Measurements from ENCODE around the gene UBTD1.

The UBTD1 gene

DNA sequence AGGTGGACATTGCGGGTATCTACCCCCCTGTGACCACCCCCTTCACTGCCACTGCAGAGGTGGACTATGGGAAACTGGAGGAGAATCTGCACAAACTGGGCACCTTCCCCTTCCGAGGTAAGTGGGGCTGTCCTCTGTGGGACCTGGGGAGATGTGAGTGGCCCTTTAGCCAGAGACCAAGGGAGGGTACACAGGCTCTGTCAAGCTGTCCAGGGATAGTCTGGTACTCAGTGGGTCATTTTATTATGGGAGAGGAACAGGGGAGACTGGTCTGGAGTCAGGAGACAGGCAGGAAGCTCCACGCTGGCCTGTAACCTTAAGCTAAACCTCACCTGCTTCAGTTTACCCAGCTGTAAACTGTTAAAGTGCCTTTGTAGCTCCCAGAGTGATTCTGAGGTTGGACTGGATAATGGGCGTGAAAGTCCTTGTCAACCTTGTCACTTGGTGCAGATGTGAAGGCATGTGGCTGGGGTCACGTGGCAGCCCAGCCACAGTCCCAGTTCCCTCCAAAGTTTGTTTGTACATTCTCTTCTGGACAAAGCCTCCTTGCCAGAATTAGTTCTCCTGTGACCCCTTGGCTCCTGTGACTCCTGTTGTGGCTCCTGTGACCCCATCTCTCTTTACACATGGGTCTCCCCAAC, 86.2 kb downstream of the UBTD1 start:
- DNase-seq (ENCODE audit: low spot score) = no peak

DNA sequence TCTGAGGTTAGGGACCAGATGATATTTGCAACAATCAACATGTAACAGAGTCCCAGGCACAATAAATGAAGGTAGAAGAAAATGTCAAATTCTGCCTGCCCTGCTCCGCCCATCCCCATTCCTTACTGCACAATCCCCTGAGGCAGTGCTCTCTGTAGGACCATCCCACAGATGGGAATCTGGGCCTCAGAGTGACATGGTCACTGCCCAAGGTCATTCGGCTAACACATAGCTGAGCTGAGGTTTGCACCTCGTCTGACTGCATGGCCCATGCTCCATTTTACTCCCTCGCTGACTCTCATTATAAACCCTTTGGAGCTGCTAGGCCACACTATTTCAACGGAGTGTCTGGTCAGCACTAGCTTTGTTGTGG, 86.7 kb downstream of the UBTD1 start:
- no peak for DNase-seq (ENCODE audit: low spot score)

DNA sequence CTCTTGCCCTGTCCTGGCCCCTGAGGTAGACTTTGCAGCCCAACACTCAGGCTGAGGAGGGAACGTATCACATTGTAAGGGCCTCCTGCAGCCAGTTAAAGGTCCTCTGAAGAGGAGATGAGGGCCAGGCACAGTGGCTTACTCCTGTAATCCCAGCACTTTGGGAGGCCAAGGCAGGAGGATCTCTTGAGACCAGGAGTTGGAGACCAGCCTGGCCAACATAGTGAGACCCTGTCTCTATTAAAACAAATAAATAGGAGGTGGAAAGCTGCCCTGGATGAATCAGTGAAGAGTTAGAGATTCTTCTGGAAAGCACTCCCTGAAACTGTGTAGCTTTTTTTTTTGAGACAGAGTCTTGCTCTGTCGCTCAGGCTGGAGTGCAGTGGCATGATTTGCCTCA, 88.5 kb downstream of the UBTD1 start:
- no peak for DNase-seq (ENCODE audit: low spot score)

DNA sequence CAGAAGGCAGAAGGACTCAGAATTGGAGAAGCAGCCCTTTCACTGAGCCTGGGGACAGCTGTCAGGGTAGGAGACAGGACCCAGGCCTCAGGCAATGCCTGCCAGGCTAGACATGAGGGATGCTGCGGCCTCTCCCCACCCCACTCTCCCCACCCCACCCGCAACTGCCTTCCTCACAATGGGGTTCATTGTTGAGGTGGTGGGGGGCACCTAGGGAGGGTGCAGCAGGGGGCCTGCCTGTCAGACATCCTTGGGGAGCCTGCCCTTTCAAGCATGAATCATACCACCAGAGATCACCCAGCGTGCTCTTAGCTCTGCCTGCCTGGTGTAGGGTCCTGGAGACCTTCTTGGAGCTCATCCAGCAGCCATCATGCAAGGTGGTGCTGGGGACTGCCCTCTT, 90.8 kb downstream of the UBTD1 start, which contains the start of gene C10orf62:
Gene C10orf62 (plus strand): TSS at position 243 of the 400 bp plus-strand sequence. CDS start 177 bp downstream, outside the sequence.
- no peak for DNase-seq (ENCODE audit: low spot score)

DNA sequence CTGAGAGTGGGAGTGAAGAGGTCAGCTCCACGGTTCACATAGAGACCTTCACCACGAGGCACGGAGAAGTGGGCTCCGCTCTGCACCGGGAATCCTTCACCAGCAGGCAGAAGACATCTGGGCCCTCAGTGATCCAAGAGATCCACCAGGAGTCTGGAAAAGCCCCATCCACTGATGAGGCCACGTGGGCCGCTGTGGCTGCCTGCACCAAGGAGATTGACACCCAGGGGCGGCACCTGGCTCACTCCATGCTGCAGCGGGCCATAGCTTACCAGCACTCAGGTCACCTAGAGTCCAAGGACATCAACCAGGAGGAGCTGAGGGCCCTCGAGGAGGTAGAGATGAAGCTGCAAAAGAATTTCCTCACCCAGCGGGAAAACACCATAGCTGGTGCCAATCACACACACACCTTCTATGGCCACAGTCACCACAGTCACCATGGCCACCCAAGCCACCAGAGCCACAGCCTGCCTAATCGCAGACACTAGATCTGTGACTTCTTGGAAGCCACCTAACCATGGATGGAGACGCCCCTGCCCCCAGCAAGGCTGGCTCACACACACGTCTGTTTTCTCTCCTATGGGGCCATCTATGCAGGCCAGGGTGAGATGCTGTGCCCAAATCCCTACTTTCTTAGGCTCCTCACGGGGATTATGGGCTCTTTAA, 91.5 kb downstream of the UBTD1 start:
- DNase-seq (ENCODE audit: low spot score) = no peak

DNA sequence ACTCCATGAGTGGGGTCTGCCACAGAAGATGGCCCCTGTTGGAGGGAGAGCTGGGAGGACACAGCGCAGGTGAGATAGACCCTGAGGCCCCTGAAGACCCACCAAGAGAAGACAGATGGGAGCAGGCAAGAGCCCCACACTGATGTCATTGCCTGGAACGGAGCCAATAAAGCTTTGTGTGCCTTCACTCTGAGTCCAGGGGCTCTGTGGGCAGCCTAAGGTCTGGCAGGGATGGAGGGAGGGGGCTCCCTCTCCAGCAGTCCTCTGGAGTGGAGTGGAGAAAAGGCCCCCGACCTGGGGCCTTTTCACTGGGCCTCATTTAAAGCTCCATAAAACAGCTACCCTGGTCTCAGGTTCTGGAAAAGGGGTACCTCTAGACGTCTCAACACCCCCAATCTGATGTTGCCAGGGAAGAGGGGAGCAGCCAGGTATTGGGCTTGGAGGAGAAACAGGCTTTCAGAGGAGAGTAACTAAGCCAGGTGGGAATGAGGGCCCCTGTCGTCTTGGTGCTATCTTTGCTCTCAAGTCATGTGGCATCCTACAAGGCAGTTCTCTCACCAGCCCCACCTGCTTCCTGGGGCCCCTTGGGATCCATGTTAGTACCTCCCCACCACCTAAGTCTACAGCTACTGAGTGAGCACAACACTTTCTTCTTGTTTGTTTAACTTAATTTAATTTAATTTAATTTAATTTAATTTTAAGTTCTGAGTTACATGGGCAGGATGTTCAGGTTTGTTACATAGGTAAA, 92.2 kb downstream of the UBTD1 start:
- DNase-seq (ENCODE audit: low spot score) = no peak

DNA sequence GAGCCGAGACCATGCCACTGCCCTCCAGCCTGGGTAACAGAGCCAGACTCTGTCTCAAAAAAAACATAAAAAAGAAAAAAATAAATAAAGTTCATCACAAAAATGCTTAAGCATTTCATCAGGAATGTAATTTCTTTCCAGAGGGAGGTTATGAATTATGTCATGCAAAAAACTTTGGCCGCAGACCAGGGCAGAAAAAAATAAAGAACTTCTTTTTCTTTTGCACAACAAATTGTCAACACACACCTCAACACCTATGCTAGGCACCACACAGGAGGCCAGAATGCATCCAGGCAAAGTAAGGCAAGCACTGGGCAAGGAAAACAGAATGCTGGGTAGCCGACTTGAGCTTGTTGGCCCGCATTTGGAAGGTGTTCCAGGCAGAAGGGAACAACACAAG, 94.7 kb downstream of the UBTD1 start:
- no peak for DNase-seq (ENCODE audit: low spot score)

DNA sequence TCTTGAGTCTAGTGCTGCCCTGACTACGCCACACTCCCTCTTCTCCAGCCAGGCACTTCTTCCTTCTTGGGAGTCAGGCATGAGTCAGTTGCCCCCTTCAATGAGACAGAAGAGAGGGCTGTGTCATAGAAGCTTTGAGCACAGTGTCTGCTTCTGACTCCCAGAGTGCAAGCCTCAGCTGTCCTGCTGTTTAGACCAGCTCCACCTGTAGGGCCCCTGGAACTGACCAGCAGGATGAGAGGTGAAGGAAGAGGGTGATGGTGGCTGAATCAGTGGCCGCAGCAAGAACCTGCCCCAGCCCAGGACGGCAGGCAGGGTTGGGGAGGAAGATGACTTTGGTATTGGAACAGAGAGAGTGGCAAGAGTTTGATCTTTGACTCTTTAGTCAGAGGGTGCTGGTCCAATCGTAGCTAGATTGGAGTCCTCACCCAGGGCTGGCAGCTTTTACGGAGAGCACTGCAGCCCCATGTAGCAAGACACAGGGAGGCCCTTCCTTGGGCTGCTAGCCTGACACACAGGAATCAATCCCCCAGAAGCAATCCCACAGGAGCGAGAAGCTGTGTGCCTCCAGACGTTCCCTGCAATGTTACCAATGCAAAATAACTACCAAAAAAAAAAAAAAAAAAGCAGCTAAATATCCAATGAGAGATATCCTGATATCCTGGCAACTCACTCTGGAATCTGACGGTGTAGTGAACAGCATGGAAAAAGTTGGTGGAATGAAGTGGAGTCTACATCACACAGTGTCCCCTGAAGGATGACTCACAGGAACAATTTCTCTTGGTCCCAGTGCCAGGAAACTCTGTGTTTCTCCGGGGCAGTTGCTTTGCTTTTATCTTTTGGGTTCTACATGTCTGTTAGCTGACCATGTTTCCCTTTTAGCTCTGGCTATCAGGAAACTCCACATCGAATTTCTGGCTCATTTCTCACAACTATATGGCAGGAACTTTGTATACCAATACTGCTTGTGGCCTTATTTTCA, 97.7 kb downstream of the UBTD1 start:
- no peak for DNase-seq (ENCODE audit: low spot score)

DNA sequence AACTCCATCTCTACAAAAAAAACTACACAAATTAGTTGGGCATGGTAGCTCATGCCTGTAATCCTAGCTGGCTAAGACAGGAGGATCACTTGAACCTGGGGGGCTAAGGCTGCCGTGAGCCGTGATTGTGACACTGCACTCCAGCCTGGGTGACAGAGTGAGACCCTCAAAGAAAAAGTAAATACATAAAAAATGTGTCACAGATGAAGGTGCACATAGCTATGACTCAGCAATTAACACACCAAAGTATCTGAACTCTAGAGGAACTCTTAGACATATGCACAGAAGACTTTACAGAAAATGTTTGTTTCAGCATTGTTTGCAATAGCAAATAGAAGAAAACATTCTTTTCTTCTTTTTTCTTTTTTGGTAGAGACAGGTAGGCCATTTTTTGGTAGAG, 99.1 kb downstream of the UBTD1 start:
- DNase-seq (ENCODE audit: low spot score) = no peak

DNA sequence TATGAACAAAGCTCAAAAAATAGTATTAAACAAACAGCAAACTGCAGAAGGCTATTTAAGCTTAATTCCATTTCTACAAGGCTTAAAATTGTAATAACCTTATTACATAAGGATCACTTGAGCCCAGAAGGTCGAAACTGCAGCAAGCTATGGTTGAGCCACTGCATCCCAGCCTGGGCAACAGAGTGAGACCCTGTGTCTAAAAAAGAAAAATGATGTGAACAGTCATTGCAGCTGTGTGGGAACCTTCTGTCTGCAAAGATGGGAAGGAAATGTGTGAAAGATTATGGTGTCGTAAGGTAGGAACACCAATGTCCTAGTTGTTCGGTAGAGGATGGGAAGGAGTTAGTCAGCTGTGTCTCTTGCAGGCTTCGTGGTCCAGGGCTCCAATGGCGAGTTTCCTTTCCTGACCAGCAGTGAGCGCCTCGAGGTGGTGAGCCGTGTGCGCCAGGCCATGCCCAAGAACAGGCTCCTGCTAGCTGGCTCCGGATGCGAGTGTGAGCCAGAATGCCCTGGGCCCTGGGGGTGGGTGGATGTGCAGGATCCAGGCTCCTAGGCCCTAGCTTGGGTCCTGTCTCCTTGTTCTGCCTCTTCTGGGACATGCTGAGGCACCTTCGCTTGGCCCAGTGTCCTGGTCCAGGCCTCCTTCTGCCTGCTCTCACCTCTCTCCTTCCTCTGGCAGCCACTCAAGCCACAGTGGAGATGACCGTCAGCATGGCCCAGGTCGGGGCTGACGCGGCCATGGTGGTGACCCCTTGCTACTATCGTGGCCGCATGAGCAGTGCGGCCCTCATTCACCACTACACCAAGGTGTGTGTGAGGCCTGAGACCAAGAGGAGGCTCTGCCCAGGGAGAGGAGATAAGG, 99.9 kb downstream of the UBTD1 start:
- no peak for DNase-seq (ENCODE audit: low spot score)

DNA sequence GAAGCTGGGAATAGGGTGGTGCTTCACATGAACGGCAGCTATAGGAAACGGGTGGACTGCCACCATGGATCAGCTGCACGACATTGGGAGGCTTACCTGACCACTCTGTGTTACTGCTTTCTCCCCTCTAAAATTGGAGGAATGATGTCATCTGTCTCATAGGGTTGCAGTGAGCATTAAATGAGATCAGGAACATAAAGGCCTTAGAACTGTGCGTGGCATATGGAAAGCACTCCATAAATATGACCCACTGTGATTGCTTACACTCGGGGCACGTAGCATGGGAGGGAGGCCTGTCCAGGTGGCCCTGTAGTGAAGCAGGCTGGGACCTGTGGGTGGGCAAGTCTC, 100.5 kb downstream of the UBTD1 start:
- DNase-seq (ENCODE audit: low spot score) = no peak

DNA sequence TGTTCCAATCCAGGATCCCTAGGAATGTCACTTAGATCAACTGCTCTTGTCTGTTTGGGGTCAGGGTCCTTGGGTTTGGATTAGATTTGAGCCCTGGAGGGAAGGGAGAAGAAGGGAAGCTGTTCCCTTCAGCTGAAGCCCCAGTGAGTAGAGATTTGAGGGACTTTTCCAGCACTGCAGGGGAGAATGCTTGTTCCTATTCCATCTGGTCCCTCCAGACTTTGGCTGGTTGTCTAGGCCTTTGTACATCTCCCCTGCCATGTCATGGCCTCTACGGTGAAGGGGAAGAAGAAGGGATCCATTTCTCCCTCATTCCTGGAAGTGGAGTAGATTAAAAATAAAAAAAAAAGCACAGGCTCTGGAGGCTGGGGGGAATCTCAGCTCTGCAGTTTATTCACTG, 101.9 kb downstream of the UBTD1 start:
- no peak for DNase-seq (ENCODE audit: low spot score)

DNA sequence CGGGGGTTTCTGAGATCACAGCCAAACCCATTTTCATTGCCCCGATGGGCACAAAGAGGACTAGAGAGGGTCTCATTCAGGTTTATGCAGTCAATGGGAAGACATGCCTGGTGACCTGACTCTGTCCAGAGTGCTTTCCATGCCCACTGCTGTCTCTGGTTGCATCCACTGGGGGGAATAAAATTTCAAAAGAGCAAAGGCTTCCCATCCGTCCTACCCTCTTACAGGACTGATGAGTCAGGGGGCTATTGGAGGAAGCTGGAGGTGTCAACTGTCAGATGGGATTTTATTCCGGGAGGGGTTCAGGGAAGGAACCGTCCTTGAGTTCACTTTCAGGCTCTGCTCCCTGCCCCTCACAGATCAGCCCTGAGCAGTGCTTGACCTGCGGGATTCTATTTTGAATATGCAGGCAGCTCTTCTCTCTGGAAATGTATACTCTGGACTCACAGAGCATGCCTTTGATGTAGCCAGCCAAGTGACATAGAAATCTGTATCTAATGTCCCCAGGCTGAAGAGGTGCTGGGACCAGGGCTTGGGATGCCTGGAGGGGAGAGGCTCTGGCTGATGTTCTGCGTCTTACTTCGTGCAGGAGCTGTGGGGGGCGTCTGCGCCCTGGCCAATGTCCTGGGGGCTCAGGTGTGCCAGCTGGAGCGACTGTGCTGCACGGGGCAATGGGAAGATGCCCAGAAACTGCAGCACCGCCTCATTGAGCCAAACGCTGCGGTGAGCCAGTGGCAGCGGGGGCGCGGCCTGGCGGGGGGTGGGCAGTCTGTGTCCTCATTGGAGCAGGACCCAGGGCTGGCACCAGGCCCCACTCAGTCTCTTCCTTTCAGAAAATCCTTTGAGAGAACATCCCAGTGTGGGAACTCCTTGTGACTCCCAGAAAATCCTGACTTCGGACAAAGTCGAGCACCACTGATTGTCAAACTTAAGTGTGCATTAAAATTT, 102.8 kb downstream of the UBTD1 start:
- no peak for DNase-seq (ENCODE audit: low spot score)

DNA sequence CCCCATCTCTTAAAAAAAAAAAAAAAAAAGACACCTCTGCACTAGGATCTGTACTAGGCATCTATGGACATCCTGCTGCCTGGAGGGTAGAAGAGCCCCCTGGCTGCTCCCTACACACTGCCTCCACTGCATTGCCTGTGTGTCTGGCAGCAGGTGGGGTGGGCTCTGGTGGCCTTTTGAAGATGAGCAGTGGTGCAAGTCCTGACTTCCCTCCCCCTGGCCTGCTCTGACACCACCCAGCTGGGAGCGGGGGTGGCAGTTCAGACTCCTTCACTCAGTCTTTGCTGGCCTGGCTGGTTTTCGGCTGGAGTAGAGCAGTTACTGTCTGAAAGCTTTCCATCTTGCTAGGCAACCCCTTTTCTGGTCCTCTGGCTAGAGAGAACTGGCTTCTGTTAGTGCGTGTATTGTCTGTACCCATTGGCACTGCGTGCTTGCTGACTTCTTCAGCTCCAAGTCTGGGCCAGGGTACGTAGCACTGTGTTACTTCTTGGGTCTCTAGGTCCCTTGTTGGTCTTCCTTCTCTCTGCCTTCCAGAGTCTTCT, 108.4 kb downstream of the UBTD1 start:
- DNase-seq (ENCODE audit: low spot score) = no peak

DNA sequence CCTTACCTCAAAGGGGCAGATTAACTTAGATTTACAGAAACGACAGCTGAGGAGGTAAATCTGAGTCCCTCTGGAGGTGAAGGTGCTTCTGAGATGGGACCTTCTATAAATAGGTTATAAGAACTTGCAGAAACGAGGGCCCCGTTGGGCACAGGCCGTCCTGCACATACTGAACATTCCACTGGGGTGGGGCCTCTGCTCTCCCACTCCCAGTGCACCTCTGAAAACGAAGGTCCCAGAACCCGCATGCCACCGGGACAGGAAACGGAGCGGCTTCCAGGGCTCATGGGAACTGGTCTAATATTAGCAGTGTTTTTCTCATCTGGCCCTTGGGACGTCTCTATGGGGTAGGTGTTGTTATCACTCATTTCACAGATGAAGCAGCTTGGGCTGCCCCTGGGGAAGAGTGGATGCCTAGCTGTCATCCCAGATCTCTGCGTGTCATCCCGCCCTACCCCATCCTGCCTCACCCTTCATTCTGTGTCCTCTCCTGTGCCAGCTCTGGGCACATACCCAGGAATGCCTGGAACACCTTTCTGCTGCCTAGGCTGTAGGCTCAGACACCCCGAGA, 110.4 kb downstream of the UBTD1 start:
- DNase-seq (ENCODE audit: low spot score) = no peak

DNA sequence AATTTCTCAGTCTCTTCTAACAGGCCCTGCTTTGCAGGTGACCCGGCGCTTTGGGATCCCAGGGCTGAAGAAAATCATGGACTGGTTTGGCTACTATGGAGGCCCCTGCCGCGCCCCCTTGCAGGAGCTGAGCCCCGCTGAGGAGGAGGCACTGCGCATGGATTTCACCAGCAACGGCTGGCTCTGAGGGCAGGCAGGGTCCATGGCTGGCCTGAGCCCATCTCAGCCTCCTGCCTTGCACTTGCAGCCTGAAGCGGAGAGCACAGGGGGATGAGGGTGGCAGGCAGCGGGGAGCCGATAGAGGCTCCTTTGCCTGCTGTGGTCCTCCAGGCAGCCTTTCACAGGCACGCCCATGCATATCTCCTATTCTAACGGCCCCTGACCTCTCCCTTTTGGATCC, 112.7 kb downstream of the UBTD1 start:
- DNase-seq (ENCODE audit: low spot score) = no peak

DNA sequence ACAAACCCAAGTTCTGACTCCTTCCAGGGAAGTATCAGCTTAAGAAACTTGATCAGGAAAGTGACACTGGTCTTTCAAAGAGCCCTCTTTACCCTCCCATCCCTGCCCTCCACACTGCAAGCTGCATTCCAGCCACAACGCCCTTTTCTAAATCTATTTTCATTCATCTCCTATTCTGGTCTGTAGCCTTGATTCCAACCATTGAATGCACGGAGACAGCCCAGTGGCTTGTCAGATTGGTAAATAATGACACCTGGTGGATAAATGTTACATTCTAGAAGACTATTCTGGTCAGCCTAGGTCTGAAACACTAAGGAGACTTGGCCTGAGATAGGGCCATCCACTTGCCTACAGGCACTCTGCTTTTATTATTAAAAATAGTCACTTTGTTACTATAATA, 113.7 kb downstream of the UBTD1 start:
- no peak for DNase-seq (ENCODE audit: low spot score)

DNA sequence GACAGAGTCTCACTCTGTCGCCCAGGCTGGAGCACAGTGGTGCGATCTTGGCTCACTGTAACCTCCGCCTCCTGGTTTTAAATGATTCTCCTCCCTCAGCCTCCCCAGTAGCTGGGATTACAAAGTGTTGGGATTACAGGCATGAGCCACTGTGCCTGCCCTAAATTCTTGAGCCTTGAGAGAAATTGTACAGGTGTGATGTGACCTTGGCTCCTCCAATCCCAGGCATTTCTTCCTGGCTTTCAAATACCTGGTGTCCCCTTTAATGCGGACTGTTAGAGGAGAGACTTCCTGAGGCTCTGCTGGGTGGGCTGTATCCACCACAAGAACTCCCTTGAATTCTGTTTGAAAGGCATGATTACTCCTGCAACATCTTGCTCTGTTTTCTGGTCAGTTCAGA, 119.6 kb downstream of the UBTD1 start:
- DNase-seq (ENCODE audit: low spot score) = no peak

DNA sequence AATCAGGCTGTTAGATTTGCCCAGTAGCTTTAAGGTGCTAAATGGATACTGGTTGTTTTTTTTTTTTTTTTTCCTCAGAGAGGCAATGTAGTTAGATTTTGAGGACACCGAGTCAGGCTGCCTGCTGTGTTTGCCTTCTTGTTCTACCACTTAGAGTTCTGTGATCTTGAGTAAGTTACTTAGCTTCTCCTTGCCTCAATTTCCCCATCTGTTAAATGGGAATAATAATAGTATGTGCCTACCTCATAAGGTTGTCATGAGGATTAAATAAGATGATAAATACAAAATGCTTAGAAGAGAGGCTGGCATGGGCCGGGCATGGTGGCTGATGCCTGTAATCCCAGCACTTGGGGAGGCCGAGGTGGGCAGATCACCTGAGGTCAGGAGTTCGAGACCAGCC, 120.0 kb downstream of the UBTD1 start:
- no peak for DNase-seq (ENCODE audit: low spot score)
